Nephron (organoid): ENCODE measurements around the gene PDS5A.
"Not testable (repeated sequence)": the region's sequence is repeated elsewhere in the genome, so short reads cannot be mapped to it uniquely, and the experiment has no call there.

Source experiments
- H3K27ac Mint-ChIP-seq, 3 experiments: 2 replicates each; pipeline ENCODE4 v1.8.0; 2020; ENCODE audit warnings: mixed read lengths in 3 of 3, mild to moderate bottlenecking in 2 of 3, moderate library complexity in 1 of 3
- H3K27me3 Mint-ChIP-seq: 2 replicates; pipeline ENCODE4 v1.8.0; 2021; ENCODE audit warnings: low read depth, mild to moderate bottlenecking, moderate library complexity, mixed read lengths
- H3K36me3 Mint-ChIP-seq: 2 replicates; pipeline ENCODE4 v1.8.0; 2020; ENCODE audit warnings: low read depth, mixed read lengths
- H3K4me1 Mint-ChIP-seq: 2 replicates; pipeline ENCODE4 v1.8.0; 2020; ENCODE audit warnings: mixed read lengths
- H3K4me3 Mint-ChIP-seq, 3 experiments: 2 replicates each; pipeline ENCODE4 v1.8.0; 2020; ENCODE audit warnings: mild to moderate bottlenecking in 3 of 3, mixed read lengths in 3 of 3, moderate library complexity in 2 of 3
- H3K9me3 Mint-ChIP-seq: 2 replicates; pipeline ENCODE4 v1.8.0; 2020; ENCODE audit warnings: mixed read lengths
- CTCF ChIP-seq, 3 experiments: fragments of 200-600 bp; sonication (generic); IDR thresholded peaks; one replicate each; pipeline ENCODE4 v1.5.0; 2021; ENCODE audit warnings: antibody characterized with exemption in 3 of 3; ENCODE audit not compliant: unreplicated experiment in 3 of 3

Gene PDS5A

DNA sequence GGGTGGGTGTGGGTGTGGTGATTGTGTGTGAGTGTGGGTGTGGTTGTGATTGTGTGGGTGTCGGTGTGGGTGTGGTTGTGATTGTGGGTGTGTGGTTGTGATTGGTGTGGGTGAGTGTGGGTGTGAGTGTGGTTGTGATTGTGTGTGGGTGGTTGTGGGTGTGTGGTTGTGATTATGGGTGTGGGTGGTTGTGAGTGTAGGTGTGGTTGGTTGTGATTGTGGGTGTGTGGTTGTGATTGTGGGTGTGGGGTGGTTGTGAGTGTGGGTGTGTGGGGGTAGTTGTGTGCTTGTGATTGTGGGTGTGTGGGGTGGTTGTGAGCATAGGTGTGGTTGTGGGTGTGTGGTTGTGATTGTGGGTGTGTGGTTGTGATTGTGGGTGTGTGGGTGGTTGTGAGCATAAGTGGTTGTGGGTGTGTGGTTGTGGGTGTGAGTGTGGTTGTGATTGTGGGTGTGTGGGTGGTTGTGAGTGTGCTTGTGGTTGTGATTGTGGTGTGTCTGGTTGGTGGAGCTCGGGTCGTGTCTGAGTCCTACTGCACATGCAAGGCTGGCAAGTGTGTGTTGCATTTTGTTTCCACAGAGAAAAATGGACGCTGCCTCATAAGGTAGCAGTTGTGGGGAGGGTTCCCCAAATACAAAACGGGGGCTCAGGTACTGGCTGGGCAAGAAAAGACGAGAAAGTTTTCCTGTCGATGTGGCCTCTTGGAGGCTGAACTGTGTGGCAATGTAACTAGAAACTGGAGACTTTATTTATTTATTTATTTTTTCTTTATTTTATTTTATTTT lies 163.1 kb downstream of the PDS5A start:
- peaks cover 8% of the 10 kb centered on the region for H3K9me3 Mint-ChIP-seq
- peaks cover 6% of the 10 kb centered on the region for H3K4me1 Mint-ChIP-seq
- no peak overlapping the region for H3K27ac Mint-ChIP-seq
- no peak for TF ChIP-seq CTCF (IDR thresholded peaks at IDR 0.05; ENCODE audit: unreplicated experiment in 3 of 3)
- peaks cover 4% of the 10 kb centered on the region for H3K27me3 Mint-ChIP-seq
- peaks cover 5% of the 10 kb centered on the region for H3K36me3 Mint-ChIP-seq
- H3K4me3 Mint-ChIP-seq: no peak overlapping the region

DNA sequence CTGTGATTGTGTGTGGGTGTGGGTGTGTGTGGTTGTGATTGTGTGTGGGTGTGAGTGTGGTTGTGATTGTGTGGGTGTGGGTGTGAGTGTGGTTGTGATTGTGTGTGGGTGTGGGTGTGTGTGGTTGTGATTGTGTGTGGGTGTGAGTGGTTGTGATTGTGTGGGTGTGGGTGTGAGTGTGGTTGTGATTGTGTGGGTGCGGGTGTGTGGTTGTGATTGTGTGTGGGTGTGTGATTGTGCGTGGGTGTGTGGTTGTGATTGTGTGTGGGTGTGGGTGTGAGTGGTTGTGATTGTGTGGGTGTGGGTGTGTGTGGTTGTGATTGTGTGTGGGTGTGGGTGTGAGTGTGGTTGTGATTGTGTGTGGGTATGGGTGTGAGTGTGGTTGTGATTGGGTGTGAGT lies 163.9 kb downstream of the PDS5A start:
- H3K27ac Mint-ChIP-seq, H3K36me3 Mint-ChIP-seq, H3K4me1 Mint-ChIP-seq, H3K9me3 Mint-ChIP-seq, H3K27me3 Mint-ChIP-seq, H3K4me3 Mint-ChIP-seq: not testable (repeated sequence)

- not testable (repeated sequence) for H3K4me1 Mint-ChIP-seq, H3K36me3 Mint-ChIP-seq, H3K4me3 Mint-ChIP-seq, H3K9me3 Mint-ChIP-seq, H3K27ac Mint-ChIP-seq, H3K27me3 Mint-ChIP-seq
These were observed 164.7 kb downstream of the PDS5A start for GRCh38 chr4:39813033-39813432.

DNA sequence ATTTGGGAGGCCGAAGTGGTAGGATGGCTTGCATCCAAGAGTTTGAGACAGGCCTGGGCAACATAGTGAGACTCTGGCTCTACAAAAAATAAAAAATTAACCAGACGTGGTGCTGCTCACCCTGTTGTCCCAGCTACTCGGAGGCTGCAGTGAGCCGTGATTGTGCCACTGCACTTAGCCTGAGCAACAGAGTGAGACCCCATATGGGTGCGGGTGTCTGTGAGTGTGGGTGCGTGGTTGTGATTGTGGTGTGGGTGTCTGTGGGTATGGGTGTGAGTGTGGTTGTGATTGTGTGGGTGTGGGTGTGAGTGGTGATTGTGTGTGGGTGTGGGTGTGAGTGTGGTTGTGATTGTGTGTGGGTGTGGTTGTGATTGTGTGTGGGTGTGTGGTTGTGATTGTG lies 165.2 kb downstream of the PDS5A start:
- H3K27ac Mint-ChIP-seq: no peak overlapping the region
- peaks cover 4% of the 10 kb centered on the region for H3K27me3 Mint-ChIP-seq
- peaks cover 5% of the 10 kb centered on the region for H3K36me3 Mint-ChIP-seq
- peaks cover 8% of the 10 kb centered on the region for H3K9me3 Mint-ChIP-seq
- TF ChIP-seq CTCF (IDR thresholded peaks at IDR 0.05; ENCODE audit: unreplicated experiment in 3 of 3): no peak
- H3K4me3 Mint-ChIP-seq: no peak overlapping the region
- peaks cover 6% of the 10 kb centered on the region for H3K4me1 Mint-ChIP-seq

DNA sequence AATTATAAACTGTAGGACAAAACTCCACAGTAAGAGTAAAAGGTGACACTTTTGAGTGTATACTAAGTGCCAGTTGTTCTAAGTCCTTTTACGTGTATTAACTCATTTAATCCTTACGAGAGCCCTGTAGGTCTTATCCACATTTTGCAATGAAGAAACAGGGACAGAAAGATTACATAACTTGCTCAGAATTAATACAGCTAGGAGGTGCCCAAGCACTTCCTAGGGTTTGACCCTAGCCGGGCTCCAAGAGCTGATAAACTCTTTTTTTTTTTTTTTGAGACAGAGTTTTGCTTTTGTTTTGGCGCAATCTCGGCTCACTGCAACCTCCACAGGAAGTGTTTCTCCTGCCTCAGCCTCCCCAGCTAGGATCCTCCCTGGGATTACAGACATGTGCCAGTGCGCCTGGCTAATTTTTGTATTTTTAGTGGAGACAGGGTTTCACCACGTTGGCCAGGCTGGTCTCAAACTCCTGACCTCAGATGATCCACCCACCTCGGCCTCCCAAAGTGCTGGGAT lies 169.4 kb downstream of the PDS5A start:
- Mint-ChIP-seq H3K4me1 (no peaks in the 10 kb centered on the region), H3K36me3 (peaks cover 5% of the 10 kb centered on the region), H3K4me3 (no peak overlapping the region), H3K27ac (no peak overlapping the region), H3K27me3 (no peaks in the 10 kb centered on the region), H3K9me3 (peaks cover 8% of the 10 kb centered on the region)
- no peak for TF ChIP-seq CTCF (IDR thresholded peaks at IDR 0.05; ENCODE audit: unreplicated experiment in 3 of 3)

DNA sequence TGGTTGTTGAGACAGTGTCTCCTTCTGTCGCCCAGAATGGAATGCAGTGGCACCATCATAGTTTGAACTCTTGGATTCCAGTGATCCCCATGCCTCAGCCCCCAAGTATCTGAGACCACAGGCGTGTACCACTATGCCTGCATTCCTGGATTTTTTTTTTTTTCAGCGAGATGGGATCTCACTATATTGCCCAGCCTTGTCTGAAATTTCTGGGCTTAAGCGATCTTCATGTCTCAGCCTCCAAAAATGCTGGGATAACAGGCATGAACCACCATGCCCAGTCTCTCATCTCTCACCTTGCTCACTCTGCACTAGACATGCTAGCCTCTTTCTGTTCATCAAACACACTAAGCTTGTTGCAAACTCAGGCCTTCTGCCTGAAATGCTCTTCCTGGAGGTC lies 175.7 kb downstream of the PDS5A start:
- TF ChIP-seq CTCF (IDR thresholded peaks at IDR 0.05; ENCODE audit: unreplicated experiment in 3 of 3): no peak
- Mint-ChIP-seq H3K4me3 (no peak overlapping the region), H3K27ac (no peak overlapping the region), H3K9me3 (no peaks in the 10 kb centered on the region), H3K36me3 (no peaks in the 10 kb centered on the region), H3K4me1 (no peaks in the 10 kb centered on the region), H3K27me3 (no peaks in the 10 kb centered on the region)

DNA sequence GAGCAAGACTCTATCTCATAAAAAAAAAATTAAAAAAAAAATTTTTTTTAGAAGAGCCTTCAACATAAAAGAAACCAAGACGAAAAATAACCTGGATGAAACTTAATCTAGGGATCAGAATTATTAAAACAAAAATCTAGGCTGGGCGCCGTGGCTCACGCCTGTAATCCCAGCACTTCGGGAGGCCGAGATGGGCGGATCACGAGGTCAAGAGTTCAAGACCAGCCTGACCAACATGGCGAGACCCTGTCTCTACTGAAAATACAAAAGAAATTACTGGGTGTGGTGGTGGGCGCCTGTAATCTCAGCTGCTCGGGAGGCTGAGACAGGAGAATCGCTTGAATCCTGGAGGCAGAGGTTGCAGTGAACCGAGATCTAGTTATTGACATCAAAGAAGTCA lies 184.7 kb downstream of the PDS5A start:
- not testable (repeated sequence) for H3K4me3 Mint-ChIP-seq, H3K36me3 Mint-ChIP-seq

More for the DNA sequence above, 184.7 kb downstream of the PDS5A start:
- not testable (repeated sequence) for H3K27me3 Mint-ChIP-seq, H3K9me3 Mint-ChIP-seq, H3K27ac Mint-ChIP-seq, H3K4me1 Mint-ChIP-seq
